GM18519 (cell line): ENCODE results near the gene LRCH1.
A peak's percentile ranks its signal among the peaks of the same experiment; 100 is the strongest.

ENCODE experiments used
- ATAC-seq: cut with Tn5 transposase; IDR thresholded peaks from one replicate; pipeline ENCODE4 v1.9.1; 2021; ENCODE audit warnings: mild to moderate bottlenecking, moderate library complexity; ENCODE audit not compliant: unreplicated experiment, low FRiP score

Gene LRCH1

GRCh38 chr13:46580362-46580839, 27.4 kb downstream of the LRCH1 start:
- ATAC-seq = no peak

GRCh38 chr13:46582190-46582589, 29.2 kb downstream of the LRCH1 start:
- ATAC-seq = no peak

- no peak for ATAC-seq
Measured at GRCh38 chr13:46586751-46587514, 34.0 kb downstream of the LRCH1 start.

GRCh38 chr13:46587807-46588418, 34.9 kb downstream of the LRCH1 start:
- peak; percentile 43 for ATAC-seq

- ATAC-seq = no peak
Measured at GRCh38 chr13:46592385-46592784, 39.4 kb downstream of the LRCH1 start.

GRCh38 chr13:46593398-46593797, 40.4 kb downstream of the LRCH1 start:
- ATAC-seq = peak; percentile 44

GRCh38 chr13:46594374-46595078, 41.6 kb downstream of the LRCH1 start:
- no peak for ATAC-seq

GRCh38 chr13:46595136-46595884, 42.3 kb downstream of the LRCH1 start:
- no peak for ATAC-seq

- no peak for ATAC-seq
Measured at GRCh38 chr13:46595885-46596275, 42.9 kb downstream of the LRCH1 start.

- ATAC-seq = no peak
Measured at GRCh38 chr13:46596466-46596865, 43.5 kb downstream of the LRCH1 start.

GRCh38 chr13:46598140-46598819, 45.3 kb downstream of the LRCH1 start:
- no peak for ATAC-seq

GRCh38 chr13:46598820-46599180, 45.8 kb downstream of the LRCH1 start:
- no peak for ATAC-seq

- ATAC-seq = no peak
Measured at GRCh38 chr13:46600943-46601311, 48.0 kb downstream of the LRCH1 start.

- no peak for ATAC-seq
Measured at GRCh38 chr13:46602531-46602930, 49.6 kb downstream of the LRCH1 start.

GRCh38 chr13:46603165-46603603, 50.2 kb downstream of the LRCH1 start:
- ATAC-seq = no peak

GRCh38 chr13:46604226-46604990, 51.4 kb downstream of the LRCH1 start:
- no peak for ATAC-seq

GRCh38 chr13:46605076-46605824, 52.3 kb downstream of the LRCH1 start:
- ATAC-seq = no peak

GRCh38 chr13:46605825-46606554, 53.0 kb downstream of the LRCH1 start:
- ATAC-seq = no peak
